Fibroblast of peridontal ligament (primary cell): Measurements from ENCODE around the gene KLK2.

ENCODE experiments used
- DNase-seq: peaks from one replicate; pipeline ENCODE4 v3.0.0-alpha.2; 2010; ENCODE audit errors: extremely low read depth

The KLK2 gene

DNA sequence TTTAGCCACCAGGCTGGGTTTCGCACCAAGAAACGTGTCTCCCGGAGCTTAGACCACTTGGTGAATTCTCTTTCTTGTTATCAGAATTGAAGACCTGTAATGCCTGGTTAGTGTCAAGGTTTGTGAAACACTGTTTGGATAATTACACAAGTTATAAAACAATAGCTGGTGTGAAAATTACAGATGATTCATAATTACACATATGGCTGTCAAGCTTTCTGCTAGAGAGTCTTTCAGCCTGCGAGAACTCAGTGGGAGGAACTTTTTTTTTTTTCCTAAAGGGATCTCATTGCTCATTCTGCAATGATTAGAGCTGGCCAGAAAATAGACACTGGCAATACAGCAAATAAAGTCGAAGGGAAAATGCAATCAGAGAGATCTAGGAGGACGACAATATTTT lies 51.3 kb downstream of the KLK2 start:
- DNase-seq: no peak

DNA sequence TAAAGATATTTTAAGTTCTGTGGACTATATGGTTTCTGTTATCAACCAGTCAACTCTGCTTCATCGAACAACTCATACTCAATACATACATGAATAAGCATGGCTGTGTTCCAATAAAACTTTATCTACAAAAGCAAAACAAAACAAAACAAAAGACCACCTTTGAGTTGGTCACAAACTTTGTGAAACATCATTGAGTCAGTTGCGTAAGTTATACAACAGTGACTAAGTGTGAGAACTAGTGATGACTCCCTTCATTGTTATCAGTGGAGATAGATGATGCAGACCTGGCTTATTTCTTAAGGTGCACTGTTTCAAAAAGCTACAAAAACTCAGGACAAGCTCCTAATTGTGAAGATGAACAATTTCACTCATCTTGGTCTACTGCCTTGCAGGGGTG lies 52.5 kb downstream of the KLK2 start:
- DNase-seq: no peak

DNA sequence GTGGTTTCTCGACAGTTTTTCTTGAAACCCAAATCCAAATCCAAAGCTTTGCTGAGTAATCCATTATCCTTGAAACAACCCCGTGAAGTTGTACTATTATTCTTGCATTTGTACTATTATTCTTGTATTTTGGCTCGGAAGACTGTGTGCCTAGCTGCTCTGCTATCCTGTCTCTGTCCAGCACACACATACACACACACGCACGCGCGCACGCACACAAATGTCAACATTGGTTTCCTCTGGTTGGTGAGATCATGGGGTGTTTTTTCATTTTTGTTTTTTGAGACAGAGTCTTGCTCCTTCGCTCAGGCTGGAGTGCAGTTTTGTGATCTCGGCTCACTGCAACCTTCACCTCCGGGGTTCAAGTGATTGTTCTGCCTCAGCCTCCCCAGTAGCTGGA lies 52.9 kb downstream of the KLK2 start:
- DNase-seq: no peak

DNA sequence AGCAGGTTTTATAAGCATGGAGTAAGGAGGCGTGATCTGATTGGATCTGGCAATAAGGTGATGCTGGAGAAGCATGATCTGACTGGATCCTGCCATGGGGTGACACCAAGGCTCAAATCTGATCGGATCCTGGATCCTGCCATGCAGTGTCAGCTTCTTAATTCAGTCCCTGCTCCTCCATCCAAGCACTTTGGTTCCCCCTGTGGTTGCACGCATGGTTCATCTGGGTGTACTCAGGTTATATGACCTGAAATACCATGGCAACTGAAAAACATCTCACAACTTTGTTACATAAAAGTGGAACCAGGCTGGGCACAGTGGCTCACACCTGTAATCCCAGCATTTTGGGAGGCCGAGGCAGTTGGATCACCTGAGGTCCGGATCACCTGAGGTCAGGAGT lies 55.6 kb downstream of the KLK2 start:
- no peak for DNase-seq
